COR-L47 (cell line): ENCODE measurements around the gene SLC7A1.

Source experiments
- DNase-seq: peaks from one replicate; lab custom pipeline; 2025; lab: John Stamatoyannopoulos, UW

Gene SLC7A1

GRCh38 chr13:29583073-29583785 lies 12.3 kb downstream of the SLC7A1 start:
- no peak for DNase-seq

GRCh38 chr13:29582171-29582570 lies 13.3 kb downstream of the SLC7A1 start:
- no peak for DNase-seq

- no peak for DNase-seq
Observed at GRCh38 chr13:29581666-29582065, 13.8 kb downstream of the SLC7A1 start.

- no peak for DNase-seq
Observed at GRCh38 chr13:29579094-29579493, 16.4 kb downstream of the SLC7A1 start.

GRCh38 chr13:29578300-29579085 lies 17.0 kb downstream of the SLC7A1 start:
- DNase-seq: no peak

- no peak for DNase-seq
Observed at GRCh38 chr13:29577136-29578051, 18.1 kb downstream of the SLC7A1 start.

- no peak for DNase-seq
Observed at GRCh38 chr13:29576581-29576980, 18.9 kb downstream of the SLC7A1 start.

GRCh38 chr13:29575098-29575497 lies 20.4 kb downstream of the SLC7A1 start:
- DNase-seq: peak; percentile 32

GRCh38 chr13:29573190-29573589 lies 22.3 kb downstream of the SLC7A1 start:
- DNase-seq: no peak

- DNase-seq: no peak
Observed at GRCh38 chr13:29572575-29572974, 22.9 kb downstream of the SLC7A1 start.

- DNase-seq: no peak
Observed at GRCh38 chr13:29571876-29572570, 23.5 kb downstream of the SLC7A1 start.

- no peak for DNase-seq
Observed at GRCh38 chr13:29570051-29570654, 25.3 kb downstream of the SLC7A1 start.

- peak; percentile 38 for DNase-seq
Observed at GRCh38 chr13:29569253-29570050, 26.0 kb downstream of the SLC7A1 start.

- DNase-seq: no peak
Observed at GRCh38 chr13:29568731-29569130, 26.8 kb downstream of the SLC7A1 start.

- DNase-seq: no peak
Observed at GRCh38 chr13:29567411-29567810, 28.1 kb downstream of the SLC7A1 start.

GRCh38 chr13:29566206-29566605 lies 29.3 kb downstream of the SLC7A1 start:
- no peak for DNase-seq

- DNase-seq: no peak
Observed at GRCh38 chr13:29564818-29565217, 30.7 kb downstream of the SLC7A1 start.

- DNase-seq: no peak
Observed at GRCh38 chr13:29564373-29564772, 31.1 kb downstream of the SLC7A1 start.

- DNase-seq: no peak
Observed at GRCh38 chr13:29563941-29564340, 31.5 kb downstream of the SLC7A1 start.

GRCh38 chr13:29562786-29563438 lies 32.6 kb downstream of the SLC7A1 start:
- DNase-seq: no peak
